GM10847 (cell line): ENCODE results near the gene BOK.

Source experiments
- POLR2A ChIP-seq: IDR thresholded peaks from 2 replicates; pipeline ENCODE4 v1.6.1; 2011; ENCODE audit not compliant: insufficient read length; ENCODE audit errors: extremely low read depth

Gene BOK

DNA sequence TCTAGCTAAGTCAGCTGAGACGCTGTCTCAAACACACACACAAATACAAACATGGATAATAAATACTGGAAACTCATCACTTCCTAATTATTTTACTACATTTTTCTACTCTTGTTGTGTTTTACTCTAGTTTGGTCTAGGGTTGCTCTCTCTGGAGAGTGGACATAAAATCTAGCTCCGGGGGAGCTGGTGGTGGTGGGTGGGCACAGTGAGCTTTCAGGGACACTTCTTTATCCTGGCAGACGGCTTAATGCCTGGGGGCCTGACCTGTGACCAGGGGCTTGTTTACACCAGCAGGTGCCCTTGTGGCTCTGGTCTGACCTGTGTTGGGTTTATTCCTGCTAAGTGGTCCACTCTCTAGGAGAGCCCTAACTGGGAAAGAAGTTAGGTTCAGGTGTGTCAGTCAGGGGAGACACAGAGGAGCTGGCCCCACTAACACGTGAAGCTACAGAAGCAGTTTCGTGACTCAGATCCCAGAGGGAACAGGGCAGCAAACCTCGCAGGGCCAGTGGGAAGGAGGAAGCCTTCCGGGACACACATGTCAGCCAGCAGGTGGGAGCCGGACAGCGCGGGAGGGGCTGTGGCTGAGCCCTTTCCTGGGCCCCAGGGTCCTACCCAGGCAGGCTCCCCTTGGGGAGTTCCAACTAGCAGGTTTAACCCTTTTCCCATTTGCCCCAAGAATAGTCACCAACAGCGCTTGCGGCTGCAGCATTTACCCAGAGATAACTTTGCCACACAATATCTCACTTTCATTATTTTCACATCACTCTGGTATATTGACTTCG lies 22.5 kb upstream of the BOK start:
- TF ChIP-seq POLR2A = no peak

DNA sequence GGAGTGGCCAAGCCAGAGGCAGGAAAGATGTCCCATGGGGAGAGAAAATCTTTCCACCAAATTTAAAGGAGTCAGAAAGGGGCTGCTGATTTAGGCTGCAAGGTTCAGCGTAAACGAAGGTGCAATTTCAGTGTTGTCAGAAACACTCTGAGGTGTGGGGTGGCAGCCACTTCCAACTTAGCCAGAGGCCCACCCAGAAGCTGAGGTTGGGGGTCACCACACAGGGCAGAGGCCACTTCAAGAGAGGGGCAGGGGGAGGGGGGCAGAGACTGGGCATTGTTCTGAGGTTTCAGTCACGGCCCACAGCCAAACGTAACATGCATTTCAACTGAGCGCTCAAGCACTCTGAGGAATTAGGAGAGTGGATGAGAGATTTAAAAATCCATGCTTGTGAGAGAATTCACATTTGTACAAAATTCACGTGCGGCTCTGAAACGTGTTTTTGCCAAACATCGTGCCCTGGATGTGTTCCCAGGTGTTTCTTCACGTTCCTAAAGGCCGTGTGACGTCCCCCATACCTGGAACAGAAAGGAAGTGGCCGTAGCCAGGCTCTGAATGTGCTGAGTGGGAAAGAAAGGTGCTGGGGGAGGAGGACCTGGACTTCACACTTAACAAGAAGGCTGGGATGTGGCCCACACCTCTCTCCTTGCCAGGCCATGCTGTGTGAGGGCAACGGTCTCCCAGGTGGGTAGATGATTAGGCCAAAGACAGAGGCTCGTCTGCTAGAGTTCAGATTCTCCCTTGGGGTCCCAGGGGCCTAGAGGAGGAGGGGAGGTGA lies 19.5 kb upstream of the BOK start:
- TF ChIP-seq POLR2A = no peak

DNA sequence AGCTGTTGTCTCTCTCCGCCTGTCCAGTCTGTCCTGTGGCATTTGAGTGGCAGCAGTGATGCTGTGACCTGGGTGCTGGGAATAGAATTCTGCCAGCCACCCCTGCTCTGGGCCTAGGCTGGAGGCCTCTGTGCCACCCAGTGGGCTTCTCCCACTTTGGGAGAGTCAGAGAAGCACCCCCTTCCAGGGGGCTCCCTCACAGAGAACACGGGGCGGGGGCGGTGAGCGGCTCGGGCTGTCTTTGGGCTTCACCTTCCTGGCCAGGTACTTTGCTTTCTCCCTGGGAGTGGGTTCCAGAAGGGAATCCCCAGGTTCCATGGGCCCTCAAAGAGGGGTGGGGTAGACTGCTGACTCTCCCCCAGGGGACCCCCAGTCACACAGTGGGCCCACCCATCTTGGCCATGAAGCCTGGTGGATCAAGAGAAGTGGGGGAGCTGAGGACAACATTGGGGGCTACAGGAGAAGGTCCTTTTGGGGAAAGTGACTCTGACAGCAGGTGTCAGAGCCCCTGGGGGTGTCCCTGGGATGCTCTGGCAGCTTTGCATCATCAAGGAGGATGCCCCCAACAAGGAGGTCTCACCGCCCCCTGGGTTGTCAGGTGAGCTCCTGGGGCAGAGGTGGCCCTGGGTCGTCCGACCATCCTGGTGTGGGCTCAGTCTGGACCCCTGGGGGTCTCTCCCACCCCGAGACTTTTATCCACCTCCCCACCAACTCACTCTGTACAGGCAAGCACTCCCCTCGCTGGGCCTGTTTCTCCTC lies 18.8 kb upstream of the BOK start:
- TF ChIP-seq POLR2A = no peak

DNA sequence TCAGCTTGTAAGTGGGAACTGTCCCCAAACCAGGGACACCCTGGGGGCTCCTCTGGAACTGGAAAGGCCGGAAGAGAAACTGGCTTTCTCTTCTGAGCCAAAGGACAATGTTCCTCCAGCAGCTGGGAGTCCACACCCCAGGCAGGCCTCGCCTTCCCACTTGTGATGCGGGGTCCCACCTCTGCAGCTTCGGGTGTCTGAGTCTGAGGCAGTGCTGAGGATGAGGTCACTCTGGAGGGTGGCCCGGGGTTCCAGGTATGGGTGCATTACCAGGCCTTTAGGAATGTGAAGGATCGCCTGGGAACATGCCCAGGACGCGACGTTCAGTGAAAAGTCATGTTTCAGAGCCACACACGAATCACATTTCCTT lies 18.2 kb upstream of the BOK start:
- TF ChIP-seq POLR2A = no peak

DNA sequence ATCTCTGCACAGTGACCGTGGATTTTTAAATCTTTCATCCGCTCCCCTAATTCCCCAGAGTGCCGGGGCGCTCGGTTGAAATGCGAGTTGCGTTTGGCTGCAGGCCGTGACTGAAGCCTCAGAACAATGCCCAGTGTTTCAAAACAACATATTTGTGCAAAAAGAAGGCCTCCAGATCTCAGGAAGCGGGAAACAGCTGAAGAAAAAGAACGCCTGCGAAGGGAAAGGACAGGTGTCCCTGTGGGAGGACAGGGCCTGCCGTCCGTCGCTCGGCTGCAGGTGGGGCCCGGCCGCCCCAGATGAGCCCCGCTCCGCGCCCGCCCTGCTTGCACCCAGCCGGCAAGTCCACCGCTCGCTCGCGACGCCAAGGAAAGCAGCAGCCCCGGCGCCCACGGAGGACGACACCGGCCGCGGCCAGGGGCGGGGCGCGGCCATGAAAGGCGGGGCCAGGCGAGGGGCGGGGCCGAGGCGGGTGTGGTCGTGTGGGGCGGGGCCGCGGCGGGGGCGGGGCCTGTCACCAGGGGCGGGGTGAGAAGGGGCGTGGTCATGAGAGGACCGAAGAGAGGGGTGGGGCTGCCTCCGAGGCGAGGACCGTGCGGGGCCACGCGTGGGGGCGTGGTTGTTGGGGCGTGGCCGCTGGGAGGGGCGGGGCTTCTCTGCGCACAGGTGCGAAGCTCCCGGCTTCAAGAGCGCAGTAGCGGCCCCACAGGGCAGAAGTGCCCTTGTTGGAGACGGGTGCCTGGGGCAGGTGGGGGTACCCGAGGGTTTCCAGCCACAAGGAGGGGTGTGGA lies 17.6 kb upstream of the BOK start:
- no peak for TF ChIP-seq POLR2A

DNA sequence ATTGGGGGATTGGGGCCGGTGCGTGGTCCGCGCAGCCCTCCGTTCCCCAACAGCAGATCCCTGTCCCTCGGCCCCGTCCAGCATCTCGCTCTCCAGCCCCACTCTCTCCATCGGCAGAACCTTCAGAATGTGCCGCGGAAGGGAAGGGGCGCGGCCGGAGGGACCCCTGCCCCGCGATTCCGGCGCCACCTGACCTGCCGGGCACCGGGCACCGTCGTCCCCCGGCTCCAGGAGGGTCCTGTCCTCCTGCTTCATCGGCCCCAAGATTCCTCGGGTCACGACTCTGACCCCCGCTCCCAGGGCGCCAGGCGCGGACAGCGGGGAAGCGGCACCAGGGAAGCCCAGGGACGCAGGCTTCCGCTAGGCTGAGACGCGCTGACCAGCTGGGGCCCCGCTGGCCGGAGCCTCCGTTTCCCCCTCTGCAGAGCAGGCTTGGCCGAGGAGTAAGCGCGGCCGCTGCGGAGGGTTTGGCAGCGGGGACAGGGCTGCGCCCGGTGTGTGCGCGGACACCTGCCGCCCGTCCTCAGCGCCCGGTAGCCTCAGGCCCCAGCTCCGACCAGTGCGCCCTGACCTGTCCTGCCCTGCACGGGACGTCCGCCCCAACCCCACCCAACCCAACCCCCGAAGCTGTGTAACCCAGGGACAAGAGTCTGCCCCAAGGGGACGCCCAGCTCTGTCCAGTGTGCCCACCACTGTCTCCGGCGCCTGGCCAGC lies 16.8 kb upstream of the BOK start:
- no peak for TF ChIP-seq POLR2A

DNA sequence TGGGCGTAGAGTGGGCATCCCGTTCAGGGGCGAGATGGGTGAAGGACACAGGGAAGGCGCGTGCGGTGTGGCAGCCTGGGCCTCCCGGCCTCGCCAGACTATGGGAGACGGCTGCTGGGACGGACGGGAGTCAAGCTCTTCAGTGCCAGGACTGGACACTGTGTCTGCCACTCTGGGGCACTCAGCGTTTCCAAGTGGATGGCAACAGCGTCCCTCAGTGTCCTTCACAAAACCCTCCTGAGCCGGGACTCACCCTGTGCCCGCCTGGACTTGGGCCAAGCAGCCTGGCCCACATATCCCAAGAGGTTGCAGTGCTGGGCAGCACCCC lies 16.3 kb upstream of the BOK start:
- TF ChIP-seq POLR2A = no peak

DNA sequence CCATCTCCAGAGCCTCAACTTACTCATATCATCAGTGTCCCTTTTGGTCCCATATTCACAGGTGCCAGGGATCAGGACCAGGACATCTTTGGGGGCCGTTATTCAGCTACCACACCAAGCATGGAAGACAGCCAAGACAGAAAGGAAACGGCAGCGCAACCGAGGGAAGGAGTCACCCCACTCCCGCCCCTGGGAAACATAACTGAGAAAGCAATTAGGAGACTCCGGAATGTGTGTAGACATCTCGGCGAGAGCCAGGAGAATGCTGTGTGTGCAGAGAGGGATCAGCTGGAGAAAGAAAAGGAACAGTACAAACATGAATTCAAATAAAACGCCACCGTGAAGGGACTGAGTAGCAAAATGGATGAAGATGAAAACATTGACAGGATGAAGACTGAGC lies 13.4 kb upstream of the BOK start:
- TF ChIP-seq POLR2A = no peak

DNA sequence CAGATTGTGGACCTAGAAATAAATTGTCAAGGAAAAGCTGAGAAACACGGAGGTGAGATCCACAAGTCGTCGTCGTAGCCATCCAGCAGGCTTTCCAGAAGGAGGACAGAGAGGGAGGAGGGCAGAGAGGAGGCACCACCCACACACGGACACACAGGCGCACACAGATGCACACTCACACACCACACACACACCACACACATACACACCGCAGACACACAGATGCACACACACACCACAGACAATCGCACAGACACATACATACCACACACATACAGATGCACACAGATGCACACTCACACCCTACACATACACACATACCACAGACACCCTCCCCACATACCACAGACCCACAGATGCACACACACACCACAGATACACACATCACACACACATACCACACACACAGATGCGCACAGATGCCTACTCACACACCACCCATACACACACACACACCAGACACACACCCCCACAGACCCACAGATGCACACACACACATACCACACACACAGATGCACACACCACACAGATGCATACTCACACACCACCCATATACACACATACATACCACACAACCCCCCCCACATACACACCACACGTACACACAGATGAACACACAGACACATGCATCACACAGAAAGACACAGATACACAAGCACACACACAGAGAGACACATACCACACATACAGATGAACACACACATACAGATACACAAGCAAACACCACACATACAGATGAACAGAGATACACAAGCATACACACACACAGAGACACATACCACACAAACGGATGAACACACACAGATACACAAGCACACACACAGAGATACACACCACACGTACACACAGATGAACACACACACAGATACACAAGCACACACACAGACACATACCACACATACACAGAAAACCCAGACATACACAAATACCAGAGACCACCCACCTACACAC lies 12.7 kb upstream of the BOK start:
- no peak for TF ChIP-seq POLR2A

DNA sequence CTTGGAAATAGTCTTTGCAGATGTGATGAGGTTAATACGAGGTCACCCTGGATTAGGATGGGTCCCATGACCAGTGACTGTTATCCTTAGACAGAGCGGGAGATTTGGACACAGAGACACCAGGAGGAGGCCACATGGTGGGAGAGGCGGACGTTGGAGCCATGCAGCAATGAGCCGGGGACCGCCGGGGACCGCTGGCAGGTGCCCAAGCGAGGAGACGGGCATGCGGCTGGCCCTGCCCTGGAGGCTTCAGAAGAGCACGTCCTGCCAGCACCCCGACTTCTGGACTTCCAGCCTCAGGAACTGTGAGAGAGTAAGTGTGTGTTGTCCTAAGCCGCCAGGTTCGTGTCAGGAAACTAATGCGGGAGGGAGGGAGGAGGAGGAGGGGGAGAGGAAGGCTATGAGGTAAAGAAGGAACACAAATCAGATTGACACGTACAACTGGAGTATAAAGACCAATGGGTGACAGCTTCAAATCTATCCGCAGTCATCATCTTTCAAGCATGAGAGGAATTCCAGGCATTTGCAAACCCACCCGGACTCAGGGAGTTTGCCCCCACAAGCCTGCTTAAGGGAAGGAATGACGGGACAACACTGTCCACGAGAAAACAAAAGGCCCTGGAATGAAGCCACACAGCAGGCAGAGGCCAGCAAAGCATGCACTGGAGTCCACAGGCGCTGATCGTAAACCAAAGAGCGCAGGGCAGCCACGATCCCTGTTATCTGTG lies 11.6 kb upstream of the BOK start:
- TF ChIP-seq POLR2A = no peak

DNA sequence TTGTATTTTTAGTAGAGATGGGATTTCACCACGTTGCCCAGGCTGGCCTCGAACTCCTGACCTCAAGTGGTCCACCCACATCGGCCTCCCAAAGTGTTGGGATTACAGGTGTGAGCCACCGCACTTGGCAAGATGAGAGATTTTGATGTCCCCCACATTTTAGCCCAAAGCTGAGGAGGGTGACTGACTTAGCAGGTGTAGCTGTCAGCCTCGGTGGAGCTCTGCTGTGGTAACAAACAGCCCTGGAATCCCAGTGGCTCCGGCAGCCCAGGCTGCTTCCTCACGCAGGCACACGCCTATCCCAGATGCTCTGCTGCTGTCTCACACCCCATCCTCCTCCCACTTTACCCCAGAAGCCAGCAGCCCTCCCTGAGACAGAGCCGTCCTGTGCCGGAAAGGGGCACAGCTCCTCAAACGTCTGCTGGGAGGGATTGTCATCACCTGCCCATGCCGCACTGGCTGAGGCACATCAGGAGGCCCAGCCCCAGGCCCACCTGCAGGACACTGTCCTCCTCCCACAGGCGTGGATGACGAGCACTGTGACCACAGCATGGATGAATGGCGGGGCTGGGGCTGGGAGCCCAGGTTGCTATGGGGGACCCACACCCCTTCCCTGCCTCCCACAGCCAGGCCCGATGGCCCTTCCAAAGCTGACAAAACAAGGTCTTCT lies 10.6 kb upstream of the BOK start:
- no peak for TF ChIP-seq POLR2A

DNA sequence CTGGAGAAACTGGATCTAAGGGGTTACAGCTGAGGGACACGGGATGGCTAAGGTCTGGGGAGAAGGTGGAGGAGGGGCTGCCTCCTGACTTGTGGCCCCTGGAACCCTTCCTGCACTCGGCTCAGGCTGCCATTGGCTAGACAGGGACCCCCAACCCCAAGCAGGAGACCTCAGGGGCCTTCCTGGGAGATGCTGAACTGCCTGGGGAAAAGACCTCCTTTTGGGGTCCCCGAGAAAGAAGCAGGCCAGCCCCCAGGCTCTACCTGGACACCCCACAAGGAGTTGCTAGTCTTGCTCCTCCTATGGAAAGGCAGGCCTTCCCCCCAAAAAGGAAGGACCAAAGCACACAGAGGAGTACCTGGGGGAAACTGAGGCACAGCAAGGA lies 10.1 kb upstream of the BOK start:
- TF ChIP-seq POLR2A = no peak
